IPS DF 19.7 (cell line): ENCODE data around the gene STPG1.

Experiments used
- DNase-seq: peaks from one replicate; pipeline ENCODE4 v3.0.0-alpha.2; 2013; ENCODE audit warnings: low read depth, low spot score

Gene STPG1

GRCh38 chr1:24392982-24393650 lies 20.5 kb downstream of the STPG1 start:
- no peak for DNase-seq

DNA sequence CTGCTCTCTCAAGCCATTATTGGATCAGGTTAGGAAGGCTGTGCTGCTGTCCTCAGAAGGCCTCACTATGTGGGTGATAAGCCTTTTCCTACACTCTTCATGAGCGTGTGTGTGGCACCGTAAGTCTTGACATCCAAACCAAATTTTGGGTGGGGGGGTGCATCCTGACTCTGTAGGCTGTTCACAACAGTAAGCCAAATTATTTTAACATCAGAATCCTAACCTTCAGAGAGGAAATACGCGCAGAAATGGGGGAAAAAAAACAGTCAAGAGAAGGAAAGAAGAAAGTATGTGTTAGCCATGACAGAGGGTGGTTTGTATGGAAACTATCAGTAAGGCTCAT lies 21.0 kb downstream of the STPG1 start:
- DNase-seq, result no peak

DNA sequence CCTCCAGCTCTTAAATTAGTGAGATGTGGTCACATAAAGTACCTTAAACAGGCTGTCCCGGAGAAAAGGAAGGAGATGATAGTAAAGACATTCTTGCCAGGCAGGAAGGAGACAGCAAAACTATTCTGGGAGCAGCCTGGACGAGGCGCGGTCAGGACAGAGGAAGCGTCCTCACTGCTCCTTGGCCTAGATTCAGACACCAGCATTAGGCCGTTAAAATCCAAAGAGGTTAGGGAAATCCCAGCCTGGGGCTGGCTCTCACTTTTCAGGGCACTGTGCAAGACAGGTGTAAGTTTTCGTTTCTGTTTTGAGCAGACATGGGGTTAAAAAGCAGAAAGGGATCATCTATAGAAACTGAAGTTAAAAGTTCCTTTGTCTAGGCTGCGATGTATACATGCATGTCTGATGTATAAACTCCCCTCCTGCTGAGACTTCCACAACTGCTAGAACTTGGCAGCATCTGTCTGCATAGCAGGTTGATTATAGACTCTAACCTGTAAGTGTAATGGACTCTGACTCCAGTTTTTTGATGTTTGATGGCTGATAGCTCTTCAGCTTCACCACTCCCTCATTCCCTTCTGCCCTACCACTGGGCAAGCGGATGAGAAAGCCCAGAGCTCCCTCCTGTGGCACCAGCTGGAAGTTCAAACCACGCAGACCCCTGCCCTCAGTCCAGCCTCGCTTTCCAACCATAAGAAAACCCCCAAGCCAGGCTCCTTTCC lies 21.5 kb downstream of the STPG1 start:
- DNase-seq, result no peak

- DNase-seq, result no peak
Measured at GRCh38 chr1:24390924-24391782, 22.4 kb downstream of the STPG1 start.

GRCh38 chr1:24389231-24389678 lies 24.3 kb downstream of the STPG1 start:
- no peak for DNase-seq

GRCh38 chr1:24388331-24388885 lies 25.2 kb downstream of the STPG1 start:
- no peak for DNase-seq

GRCh38 chr1:24387636-24388175 lies 25.9 kb downstream of the STPG1 start:
- DNase-seq, result no peak

DNA sequence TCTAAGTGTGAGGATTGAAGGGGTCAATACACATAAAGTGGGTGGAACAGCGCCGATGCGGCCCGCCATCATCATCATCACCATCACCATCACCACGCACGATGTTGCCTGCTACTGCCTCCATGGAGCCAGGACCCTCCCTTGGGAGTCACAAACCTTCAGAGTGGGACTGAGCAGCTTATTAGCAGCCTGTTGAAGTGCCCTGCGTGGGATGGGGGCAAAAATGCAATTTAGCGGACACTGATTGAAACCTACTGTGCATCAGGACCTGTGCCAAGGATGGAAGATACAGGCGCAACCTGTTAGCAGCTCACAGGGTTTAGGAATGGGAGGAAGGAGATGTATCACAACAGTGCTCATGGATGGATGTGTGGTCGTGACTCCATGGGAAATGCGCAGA lies 26.7 kb downstream of the STPG1 start:
- no peak for DNase-seq

DNA sequence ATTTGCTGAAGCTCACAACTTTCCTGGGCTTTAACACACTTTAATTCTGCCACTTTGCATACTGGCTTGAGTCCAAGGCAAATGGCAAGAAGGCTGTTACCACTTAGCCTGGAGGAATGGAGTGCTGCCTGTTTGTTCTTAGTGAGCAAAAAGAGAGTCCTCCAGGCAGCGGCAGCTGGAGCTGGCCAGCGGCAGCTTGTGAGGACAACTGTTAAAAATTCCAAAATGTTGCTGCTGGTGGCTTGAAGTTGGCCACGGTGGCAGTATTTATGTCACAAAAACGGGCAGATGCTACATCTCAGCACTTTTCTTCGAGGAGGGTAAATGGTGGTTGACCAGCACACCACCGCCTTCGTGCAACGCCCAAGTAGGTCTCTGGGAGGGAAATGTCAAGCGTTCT lies 27.3 kb downstream of the STPG1 start:
- no peak for DNase-seq

GRCh38 chr1:24385160-24385940 lies 28.2 kb downstream of the STPG1 start:
- DNase-seq, result no peak

DNA sequence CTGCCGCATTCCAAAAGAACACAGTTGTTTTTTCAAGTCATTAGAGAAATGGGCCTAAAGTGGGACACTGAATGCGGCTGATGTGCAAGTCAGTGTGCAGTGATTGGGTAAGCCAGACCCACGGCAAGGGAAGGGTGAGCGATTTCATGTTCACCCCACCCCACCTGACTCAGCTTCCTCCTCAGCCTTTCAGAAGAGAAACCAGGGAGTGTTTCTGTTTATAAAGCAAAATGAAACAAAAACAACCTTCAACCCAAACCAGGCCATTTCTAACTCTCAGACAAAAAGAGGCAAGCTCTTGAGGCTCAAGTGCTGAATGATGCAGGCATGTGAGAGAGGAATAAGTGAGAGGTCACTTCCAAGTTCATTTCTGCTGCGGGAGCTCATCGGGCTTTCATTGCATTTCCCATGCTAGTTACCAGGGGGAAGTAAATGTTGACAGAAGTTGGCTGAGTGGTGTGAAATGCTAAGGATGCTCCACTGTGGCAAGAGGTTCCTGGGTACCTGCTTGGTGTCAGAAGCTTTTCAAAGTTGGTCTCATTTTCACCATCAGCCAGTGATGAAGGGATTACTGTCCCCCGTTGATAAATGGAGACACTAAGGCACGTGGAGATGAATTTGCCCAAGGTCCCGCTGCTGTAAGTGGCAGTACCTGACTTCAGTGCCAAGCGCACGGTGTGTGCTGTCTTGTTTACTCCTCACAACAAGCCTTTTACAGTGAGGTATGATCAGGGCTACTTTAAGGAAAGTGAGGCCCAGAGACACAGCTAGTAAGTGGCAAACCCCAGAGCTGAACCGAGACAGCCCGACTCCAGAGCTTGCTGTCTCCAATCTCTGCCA lies 29.1 kb downstream of the STPG1 start:
- no peak for DNase-seq

GRCh38 chr1:24383381-24383940 lies 30.1 kb downstream of the STPG1 start:
- DNase-seq, result no peak

- DNase-seq, result no peak
Measured at GRCh38 chr1:24382165-24382577, 31.4 kb downstream of the STPG1 start.

DNA sequence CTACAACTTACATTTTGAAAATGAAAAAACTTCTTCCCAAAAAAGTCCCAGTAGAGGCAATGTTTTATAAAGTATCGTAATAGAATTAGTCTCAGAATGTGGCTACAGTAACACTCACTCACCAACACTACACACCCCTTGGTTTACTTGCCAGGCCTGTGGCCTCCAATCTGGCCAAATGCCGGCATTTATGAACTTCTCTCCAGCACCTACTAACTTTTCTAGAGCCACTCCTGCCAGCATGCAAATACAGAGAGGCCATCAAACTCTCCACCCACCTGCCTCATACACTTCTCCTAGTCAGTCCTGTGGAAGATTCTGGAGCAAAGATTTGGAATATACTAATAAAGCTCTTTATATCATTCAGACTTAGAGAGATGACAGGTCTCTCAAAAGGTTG lies 32.3 kb downstream of the STPG1 start:
- DNase-seq, result no peak

- no peak for DNase-seq
Measured at GRCh38 chr1:24380508-24380907, 33.1 kb downstream of the STPG1 start.

DNA sequence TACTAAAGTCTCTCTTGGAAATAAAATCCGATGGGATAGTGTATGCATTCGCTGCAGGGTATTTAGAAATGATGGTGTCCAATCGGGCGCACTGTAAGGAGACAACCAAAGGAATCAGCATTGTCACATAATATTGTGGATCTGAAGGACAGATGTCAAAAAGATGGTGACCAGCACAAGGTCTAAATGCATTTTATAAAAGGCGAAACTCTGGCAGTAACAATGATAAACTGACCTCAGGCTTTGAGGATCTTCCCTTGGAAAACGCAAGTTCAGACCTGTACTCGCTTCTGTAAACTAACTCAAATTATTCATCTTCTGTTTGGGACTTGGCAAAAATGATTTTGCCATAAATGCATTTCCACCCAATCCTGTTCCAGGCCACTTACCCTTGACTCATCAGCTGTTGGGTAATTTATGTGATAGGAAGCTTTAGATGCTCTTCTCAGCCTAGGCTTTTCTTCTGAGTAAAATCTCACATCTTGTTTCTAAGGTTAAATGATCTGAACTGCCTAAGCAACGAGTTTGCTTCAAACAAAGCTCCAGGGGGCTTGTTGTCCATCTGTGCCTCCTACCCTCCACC lies 33.8 kb downstream of the STPG1 start:
- DNase-seq, result no peak

- DNase-seq, result no peak
Measured at GRCh38 chr1:24374891-24375786, 38.4 kb downstream of the STPG1 start.

- DNase-seq, result no peak
Measured at GRCh38 chr1:24373710-24374109, 39.9 kb downstream of the STPG1 start.
